Measurements from ENCODE around the gene RPF1.

- TF ChIP-seq E2F4 (CRISPR knock-in tag; IDR thresholded peaks at IDR 0.05; ENCODE audit: borderline replicate concordance, low read depth): no peak
- TF ChIP-seq CTCF (IDR thresholded peaks at IDR 0.05): no peak
- no peak for TF ChIP-seq CREM (CRISPR knock-in tag; IDR thresholded peaks at IDR 0.05)
- TF ChIP-seq MYBL2 (CRISPR knock-in tag; IDR thresholded peaks at IDR 0.05): no peak
- TF ChIP-seq NR1H2 (CRISPR knock-in tag; IDR thresholded peaks at IDR 0.05): no peak
- no peak for TF ChIP-seq MAX (CRISPR knock-in tag; IDR thresholded peaks at IDR 0.05)
- TF ChIP-seq USF1 (CRISPR knock-in tag; IDR thresholded peaks at IDR 0.05): no peak
- no peak for TF ChIP-seq ATF2 (CRISPR knock-in tag; IDR thresholded peaks at IDR 0.05; ENCODE audit: borderline replicate concordance, low read depth)
- TF ChIP-seq KAT7 (CRISPR knock-in tag; IDR thresholded peaks at IDR 0.05; ENCODE audit: borderline replicate concordance): no peak
- TF ChIP-seq ZNF263 (CRISPR knock-in tag; IDR thresholded peaks at IDR 0.05; ENCODE audit: low read depth): no peak
- TF ChIP-seq CBFB (CRISPR knock-in tag; IDR thresholded peaks at IDR 0.05; ENCODE audit: low read depth): no peak
- TF ChIP-seq GRHL2 (CRISPR knock-in tag; IDR thresholded peaks at IDR 0.05; ENCODE audit: insufficient replicate concordance, severe bottlenecking): no peak
- TF ChIP-seq SP1 (CRISPR knock-in tag; conservative IDR thresholded peaks at IDR 0.05): no peak
Measured at GRCh38 chr1:84506729-84507453, 27.8 kb downstream of the RPF1 start.

All from WTC11 (cell line).